Stimulated activated CD8-positive, alpha-beta memory T cell treated with anti-CD3 and anti-CD28 coated beads, Interleukin-15, amount 100 ng/mL, for 1 hour (primary cell): ENCODE measurements around the gene PPY.
"Not testable (repeated sequence)": the region's sequence is repeated elsewhere in the genome, so short reads cannot be mapped to it uniquely, and the experiment has no call there.

Experiments
- DNase-seq: peaks from one replicate; pipeline ENCODE4 v3.0.0-alpha.2; 2020; ENCODE audit warnings: low read depth

PPY gene

GRCh38 chr17:43966276-43966675 lies 24.0 kb upstream of the PPY start:
- no peak for DNase-seq

- no peak for DNase-seq
Observed at GRCh38 chr17:43962479-43962878, 20.2 kb upstream of the PPY start.

GRCh38 chr17:43961954-43962353 lies 19.7 kb upstream of the PPY start:
- no peak for DNase-seq

GRCh38 chr17:43961292-43961691 lies 19.0 kb upstream of the PPY start:
- not testable (repeated sequence) for DNase-seq

GRCh38 chr17:43958748-43959352 lies 16.6 kb upstream of the PPY start:
- no peak for DNase-seq

- no peak for DNase-seq
Observed at GRCh38 chr17:43956222-43956621, 13.9 kb upstream of the PPY start.

- no peak for DNase-seq
Observed at GRCh38 chr17:43953746-43954145, 11.5 kb upstream of the PPY start, which contains the start of gene PYY. Gene PYY (minus strand): TSS chr17:43953940. CDS start chr17:43953483, 457 bp downstream.

- no peak for DNase-seq
Observed at GRCh38 chr17:43952724-43953666, 10.7 kb upstream of the PPY start.

- DNase-seq: no peak
Observed at GRCh38 chr17:43952351-43952723, 10.1 kb upstream of the PPY start.

- no peak for DNase-seq
Observed at GRCh38 chr17:43951750-43952149, 9.5 kb upstream of the PPY start.

- DNase-seq: no peak
Observed at GRCh38 chr17:43950554-43950953, 8.3 kb upstream of the PPY start.

- DNase-seq: no peak
Observed at GRCh38 chr17:43949781-43950180, 7.5 kb upstream of the PPY start.

- no peak for DNase-seq
Observed at GRCh38 chr17:43946781-43947180, 4.5 kb upstream of the PPY start.

- no peak for DNase-seq
Observed at GRCh38 chr17:43945074-43945829, 3.0 kb upstream of the PPY start.

- no peak for DNase-seq
Observed at GRCh38 chr17:43940630-43941029, 1.6 kb downstream of the PPY start.

- DNase-seq: no peak
Observed at GRCh38 chr17:43939886-43940285, 2.4 kb downstream of the PPY start.

GRCh38 chr17:43939452-43939851 lies 2.8 kb downstream of the PPY start:
- DNase-seq: not testable (repeated sequence)

- no peak for DNase-seq
Observed at GRCh38 chr17:43938838-43939182, 3.5 kb downstream of the PPY start.

GRCh38 chr17:43936434-43936833 lies 5.8 kb downstream of the PPY start:
- no peak for DNase-seq

GRCh38 chr17:43935926-43936261 lies 6.4 kb downstream of the PPY start:
- DNase-seq: no peak

GRCh38 chr17:43935204-43935925 lies 6.9 kb downstream of the PPY start:
- no peak for DNase-seq

- DNase-seq: no peak
Observed at GRCh38 chr17:43932923-43933322, 9.4 kb downstream of the PPY start.
